ENCODE results near the gene TBC1D22A.
A peak's percentile ranks its signal among the peaks of the same experiment; 100 is the strongest.

The TBC1D22A gene

GRCh38 chr22:46964773-46965550, 202.5 kb downstream of the TBC1D22A start:
- no peak for DNase-seq

GRCh38 chr22:46965555-46966494, 203.4 kb downstream of the TBC1D22A start:
- no peak for DNase-seq

- no peak for DNase-seq
These were observed 204.0 kb downstream of the TBC1D22A start for GRCh38 chr22:46966495-46966845.

GRCh38 chr22:46966846-46967245, 204.4 kb downstream of the TBC1D22A start:
- DNase-seq = no peak

- DNase-seq = no peak
These were observed 205.3 kb downstream of the TBC1D22A start for GRCh38 chr22:46967445-46968358.

GRCh38 chr22:46968359-46968740, 205.9 kb downstream of the TBC1D22A start:
- DNase-seq = no peak

- no peak for DNase-seq
These were observed 206.4 kb downstream of the TBC1D22A start for GRCh38 chr22:46968848-46969247.

- no peak for DNase-seq
These were observed 207.0 kb downstream of the TBC1D22A start for GRCh38 chr22:46969491-46969890.

GRCh38 chr22:46969961-46970360, 207.5 kb downstream of the TBC1D22A start:
- no peak for DNase-seq

- DNase-seq = no peak
These were observed 208.1 kb downstream of the TBC1D22A start for GRCh38 chr22:46970411-46971098.

GRCh38 chr22:46971099-46971763, 208.8 kb downstream of the TBC1D22A start:
- DNase-seq = peak; percentile 10

GRCh38 chr22:46971764-46972125, 209.3 kb downstream of the TBC1D22A start:
- no peak for DNase-seq

GRCh38 chr22:46972256-46972655, 209.8 kb downstream of the TBC1D22A start:
- no peak for DNase-seq

- no peak for DNase-seq
These were observed 210.7 kb downstream of the TBC1D22A start for GRCh38 chr22:46972901-46973831.

GRCh38 chr22:46974077-46974476, 211.6 kb downstream of the TBC1D22A start:
- no peak for DNase-seq

- no peak for DNase-seq
These were observed 212.5 kb downstream of the TBC1D22A start for GRCh38 chr22:46974631-46975585.

- no peak for DNase-seq
These were observed 213.7 kb downstream of the TBC1D22A start for GRCh38 chr22:46976143-46976542.

GRCh38 chr22:46976598-46976997, 214.1 kb downstream of the TBC1D22A start:
- DNase-seq = no peak

- DNase-seq = no peak
These were observed 215.3 kb downstream of the TBC1D22A start for GRCh38 chr22:46977656-46978343.

All from hematopoietic multipotent progenitor cell treated with erythropoietin and hydrocortisone succinate and interleukin-3 and kit ligand, for 4 days (in vitro differentiated cells).